GM21423 (cell line): ENCODE data around the gene LZTS2.

Experiments used
- ATAC-seq: cut with Tn5 transposase; IDR thresholded peaks from one replicate; pipeline ENCODE4 v1.9.1; 2021; ENCODE audit warnings: mild to moderate bottlenecking, moderate library complexity; ENCODE audit not compliant: unreplicated experiment

LZTS2 gene

DNA sequence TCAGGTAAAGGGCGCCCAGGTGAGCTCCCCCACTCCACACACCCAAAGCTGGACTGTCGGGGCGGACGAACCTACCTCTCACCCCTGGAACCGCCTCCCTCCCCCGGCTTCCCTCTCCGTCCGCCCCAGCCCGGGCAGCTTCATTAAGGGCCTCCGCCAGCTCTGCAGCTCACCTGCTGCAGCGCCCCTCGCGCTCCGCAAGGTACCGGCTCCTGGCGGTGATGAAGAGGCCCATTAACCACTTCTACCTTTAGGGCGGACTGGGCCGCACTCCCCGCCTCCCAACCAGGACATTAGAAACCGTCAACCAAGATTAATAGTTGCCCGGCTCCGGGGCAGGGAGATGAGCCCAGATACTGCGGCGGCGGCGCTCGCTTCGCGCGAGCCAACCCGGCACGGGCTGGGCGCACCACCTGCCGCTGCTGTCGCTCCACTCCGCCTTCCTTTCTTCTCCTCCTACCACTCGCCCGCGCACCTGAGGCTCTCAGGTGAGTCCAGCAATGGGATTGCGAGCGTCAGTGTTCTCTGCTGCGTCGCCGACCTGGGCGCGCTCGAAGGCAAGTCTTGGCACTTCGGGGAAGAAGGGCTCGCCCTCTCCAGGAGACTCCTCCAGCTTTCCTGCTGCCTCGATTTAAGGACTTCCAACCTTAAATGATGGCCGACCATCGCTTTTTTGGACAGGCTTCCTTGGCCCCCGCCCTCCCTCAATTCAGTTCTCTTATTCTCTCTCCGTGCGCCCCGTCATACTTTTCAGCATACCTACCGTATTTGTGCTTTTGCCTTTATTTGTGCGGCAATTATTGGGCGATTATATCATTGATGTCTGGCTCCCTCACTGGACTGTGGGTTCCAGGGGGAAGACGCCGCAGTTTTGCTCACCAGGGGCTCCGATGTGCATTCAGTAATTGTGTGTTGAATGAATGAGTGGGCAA is 48.6 kb downstream of the LZTS2 start:
- ATAC-seq: no peak

DNA sequence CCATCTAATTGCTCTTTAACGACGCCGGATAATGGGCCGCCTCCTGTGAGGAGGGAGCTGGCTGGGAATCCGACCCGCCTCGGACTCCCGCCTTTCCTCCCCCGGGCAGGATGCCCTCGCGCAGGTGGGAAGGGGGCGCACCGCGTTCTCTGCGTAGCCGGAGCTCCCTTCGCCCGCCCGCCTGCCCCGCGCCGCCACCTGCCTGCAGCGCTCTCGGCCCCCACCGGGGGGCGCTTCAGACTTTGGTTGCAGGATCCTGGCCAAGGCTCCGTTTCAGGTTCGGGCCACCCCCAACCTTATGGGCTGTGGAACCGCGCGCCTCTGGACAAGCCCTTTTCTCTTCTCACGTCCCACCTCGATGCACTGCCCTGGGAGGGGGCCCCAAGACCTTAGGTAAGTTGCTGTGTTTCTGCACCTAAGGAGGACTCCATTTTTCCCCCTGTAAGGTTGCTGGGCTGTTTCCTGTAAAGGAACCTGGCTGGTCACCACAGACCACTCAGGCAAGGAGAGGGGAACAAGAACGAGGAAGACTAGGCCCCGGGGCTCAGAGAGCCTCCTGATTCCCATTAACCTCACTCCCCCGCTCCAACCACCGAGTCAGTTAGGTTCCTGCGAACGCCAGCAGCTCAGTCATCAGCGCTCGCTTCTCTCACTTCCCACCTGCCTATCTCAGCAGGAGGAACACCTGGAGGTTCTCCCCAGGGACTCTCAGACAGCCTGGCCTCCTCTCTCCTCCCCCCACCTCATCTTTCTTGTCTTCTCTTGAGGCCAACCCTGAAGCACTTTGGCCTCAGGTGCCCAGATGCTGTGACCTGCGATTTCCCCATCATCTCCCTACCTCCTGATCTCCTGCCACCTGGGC is 50.8 kb downstream of the LZTS2 start:
- ATAC-seq: no peak

DNA sequence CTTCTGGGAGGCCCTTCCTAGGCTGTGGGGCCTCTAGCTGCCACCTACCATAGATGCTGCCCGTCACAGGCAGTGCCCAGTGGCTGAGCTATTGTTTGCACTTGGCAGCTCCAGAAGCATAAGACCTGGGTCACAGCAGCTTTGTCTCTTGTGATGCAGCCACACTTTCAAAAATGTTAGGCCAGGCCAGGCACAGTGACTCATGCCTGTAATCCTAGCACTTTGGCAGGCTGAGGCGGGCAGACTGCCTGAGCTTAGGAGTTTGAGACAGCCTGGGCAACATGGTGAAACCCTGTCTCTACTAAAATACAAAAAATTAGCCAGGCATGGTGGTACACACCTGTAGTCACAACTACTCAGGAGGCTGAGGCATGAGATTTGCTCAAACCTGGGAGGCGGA is 52.7 kb downstream of the LZTS2 start:
- ATAC-seq: no peak

DNA sequence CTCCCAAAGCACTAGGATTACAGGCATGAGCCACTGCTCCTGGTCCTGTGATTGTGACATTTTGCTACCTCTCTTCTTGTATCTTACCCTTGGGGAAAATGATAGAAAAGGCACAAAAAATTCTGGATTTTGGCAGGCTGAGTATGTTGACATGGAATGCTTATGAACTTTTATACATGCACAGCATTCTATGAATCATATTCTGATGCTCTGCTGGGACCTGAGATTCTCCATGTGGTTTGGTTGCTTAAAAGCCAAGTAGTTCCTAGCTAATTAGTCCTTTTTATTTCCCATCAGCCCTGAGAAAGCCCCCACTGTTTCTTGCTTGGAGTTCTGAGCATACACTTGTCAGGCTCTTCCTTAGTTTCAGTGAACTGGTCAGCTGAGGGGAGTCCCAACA is 53.9 kb downstream of the LZTS2 start:
- ATAC-seq: no peak

DNA sequence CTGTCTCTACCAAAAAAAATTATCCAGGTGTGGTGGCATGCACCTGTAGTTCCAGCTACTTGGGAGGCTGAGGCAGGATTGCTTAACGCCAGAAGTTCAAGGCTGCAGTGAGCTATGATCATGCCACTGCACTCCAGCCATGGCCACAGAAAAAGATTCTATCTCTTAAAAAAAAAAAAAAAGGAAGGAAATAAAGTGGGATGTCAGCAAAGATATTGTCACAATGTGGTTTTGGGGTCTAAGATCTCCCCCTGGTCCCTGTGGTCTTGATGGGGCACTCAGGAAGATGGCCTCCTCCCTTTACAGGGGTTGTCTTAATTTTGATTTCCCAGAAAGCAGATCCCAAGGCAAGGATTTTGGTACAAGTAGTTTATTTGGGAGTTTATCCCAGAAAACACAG is 54.7 kb downstream of the LZTS2 start:
- no peak for ATAC-seq

DNA sequence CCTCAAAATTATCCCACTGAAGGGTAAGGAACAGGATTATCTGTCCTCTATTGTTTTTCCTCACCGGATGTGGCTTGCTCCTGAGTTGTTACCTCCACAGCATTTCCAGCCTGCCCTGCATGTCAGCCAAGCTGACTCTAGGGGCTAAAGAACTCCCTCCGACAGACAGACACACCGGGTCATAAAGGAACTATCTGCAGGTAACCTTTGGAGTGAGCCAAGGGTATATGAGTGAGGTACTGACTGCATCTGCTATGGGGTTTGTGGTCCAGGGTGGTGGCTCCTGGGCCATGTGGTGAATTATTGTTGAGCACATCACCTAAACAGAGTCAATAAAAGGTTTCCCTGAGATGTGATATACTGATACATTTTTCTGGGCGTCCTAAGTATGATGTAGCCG is 55.3 kb downstream of the LZTS2 start:
- no peak for ATAC-seq

DNA sequence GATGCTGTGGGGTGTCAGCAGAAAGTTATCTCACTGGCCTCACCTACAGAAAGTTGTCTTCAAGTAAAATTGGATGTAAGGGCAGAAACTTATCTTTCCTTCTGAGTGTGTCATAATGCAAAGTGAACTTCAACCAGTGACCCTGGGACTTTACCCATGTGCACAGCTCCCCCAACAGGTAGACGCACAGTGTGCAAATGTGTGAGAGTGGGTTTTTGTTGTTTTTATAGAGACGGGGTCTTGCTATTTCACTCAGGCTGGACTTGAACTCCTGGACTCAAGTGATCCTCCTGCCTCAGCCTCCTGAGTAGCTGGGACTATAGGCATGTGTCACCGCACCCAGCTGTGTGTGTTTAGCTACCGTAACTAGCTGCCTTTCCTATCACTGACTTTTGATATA is 55.8 kb downstream of the LZTS2 start:
- ATAC-seq: no peak

DNA sequence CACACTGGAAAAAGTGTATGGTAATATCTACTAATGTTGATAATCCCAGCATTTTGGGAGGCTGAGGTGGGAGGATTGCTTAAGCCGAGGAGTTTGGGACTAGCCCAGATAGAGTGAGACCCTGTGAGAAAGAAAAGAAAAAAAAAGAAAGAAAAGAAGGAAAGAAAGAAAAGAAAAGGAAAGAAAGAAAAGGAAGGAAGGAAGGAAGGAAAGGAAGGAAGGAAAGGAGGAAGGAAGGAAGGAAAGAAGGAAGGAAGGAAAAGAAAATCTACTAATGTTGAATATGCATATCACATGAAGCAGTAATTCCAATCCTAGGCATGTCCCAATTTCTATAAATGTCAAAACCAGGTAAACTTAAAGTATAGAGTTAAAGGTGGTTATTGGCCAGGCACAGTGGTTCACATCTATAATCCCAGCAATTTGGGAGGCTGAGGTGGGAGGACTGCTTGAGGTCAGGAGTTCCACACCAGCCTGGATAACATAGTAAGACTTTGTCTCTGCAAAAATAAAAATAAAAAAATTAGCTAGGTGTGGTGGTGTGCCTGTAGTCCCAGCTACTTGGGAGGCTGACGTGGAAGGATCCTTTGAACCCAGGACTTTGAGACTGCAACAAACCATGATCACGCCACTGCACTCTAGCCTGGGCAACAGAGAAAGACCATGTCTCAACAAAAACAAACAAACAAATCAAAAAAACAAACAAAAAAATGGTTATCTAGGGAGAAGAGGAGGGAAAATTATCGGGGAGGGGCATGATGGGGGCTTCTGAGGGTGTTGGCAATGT is 57.0 kb downstream of the LZTS2 start:
- no peak for ATAC-seq
